A673 (cell line): ENCODE results near the gene TIGD6. TPM values are rescaled to one million over a fixed set of nuclear protein-coding genes. Genes with fewer than 3 reads are reported as not detected.

Experiments
- BruUV-seq: library from RNA; stranded (reverse); fragments of 400-500 nt; replicated peaks from 2 replicates; lab custom pipeline; 2021; lab: Mats Ljungman, UMichigan
- CTCF ChIA-PET: fragments of 300-600 bp; sonication (Branson Sonifier 250); formaldehyde crosslinking; loops from one replicate; lab custom pipeline; 2022; ENCODE audit warnings: antibody characterized with exemption; lab: Charles Lee
- POLR2A ChIA-PET: fragments of 300-600 bp; sonication (Branson Sonifier 250); formaldehyde crosslinking; loops from one replicate; lab custom pipeline; 2022; ENCODE audit warnings: antibody characterized with exemption; ENCODE audit not compliant: low non-redundant PET; lab: Charles Lee
- DNase-seq: peaks from one replicate; pipeline ENCODE4 v3.0.0-alpha.2; 2015; ENCODE audit warnings: low spot score
- H3K27ac ChIP-seq: fragments of 200-600 bp; sonication (generic); 2 replicates; pipeline ENCODE4 v1.5.1; 2016; ENCODE audit warnings: mixed run types, low read depth, mild to moderate bottlenecking, mixed read lengths, antibody characterized with exemption, low read length; ENCODE audit not compliant: poor library complexity, severe bottlenecking
- H3K27me3 ChIP-seq: fragments of 200-600 bp; sonication (generic); replicated peaks from 2 replicates; pipeline ENCODE4 v1.6.1; 2017; ENCODE audit warnings: mixed run types, low read depth, mild to moderate bottlenecking, mixed read lengths, antibody characterized with exemption, low read length; ENCODE audit not compliant: insufficient read depth, poor library complexity
- H3K36me3 ChIP-seq: fragments of 200-600 bp; sonication (generic); 2 replicates; pipeline ENCODE4 v1.6.1; 2016; ENCODE audit warnings: mixed run types, mild to moderate bottlenecking, mixed read lengths, antibody characterized with exemption, low read length; ENCODE audit not compliant: insufficient read depth, poor library complexity, severe bottlenecking
- H3K4me1 ChIP-seq: fragments of 200-600 bp; sonication (generic); 2 replicates; pipeline ENCODE4 v1.6.1; 2017; ENCODE audit warnings: mixed run types, mild to moderate bottlenecking, mixed read lengths, antibody characterized with exemption, low read length; ENCODE audit not compliant: insufficient read depth, poor library complexity, severe bottlenecking
- H3K4me3 ChIP-seq: fragments of 200-600 bp; sonication (generic); 2 replicates; pipeline ENCODE4 v1.5.1; 2016; ENCODE audit warnings: low read depth, mixed run types, mild to moderate bottlenecking, mixed read lengths, low read length; ENCODE audit not compliant: poor library complexity, severe bottlenecking
- H3K9me3 ChIP-seq: fragments of 200-600 bp; sonication (generic); 2 replicates; pipeline ENCODE4 v1.6.1; 2016; ENCODE audit warnings: mixed run types, low read depth, mild to moderate bottlenecking, mixed read lengths, antibody characterized with exemption, low read length; ENCODE audit not compliant: poor library complexity, severe bottlenecking
- EZH2 ChIP-seq: fragments of 200-600 bp; sonication (generic); IDR thresholded peaks from 2 replicates; pipeline ENCODE4 v1.6.1; 2017; ENCODE audit warnings: borderline replicate concordance, low read depth, mild to moderate bottlenecking, mixed read lengths, antibody characterized with exemption, low read length; ENCODE audit not compliant: poor library complexity, severe bottlenecking
- intact Hi-C: fragments of 100-400 bp; cut with micrococcal nuclease; formaldehyde crosslinking; loops from one replicate; pipeline ENCODE4 v1.10.0; 2022; ENCODE audit not compliant: unreplicated experiment
- total RNA-seq: library from RNA; stranded (reverse); gene quantifications from 2 replicates; pipeline ENCODE4 v1.2.3, GENCODE V29; 2021
- TF ChIP-seq, protein P1 (sequence below): fragments of 300-800, 200-600 bp; sonication (generic); conservative IDR thresholded peaks from 2 replicates; pipeline ENCODE4 v1.5.1; 2017; ENCODE audit warnings: low read depth, mild to moderate bottlenecking, antibody characterized with exemption, low read length, moderate library complexity, mixed read lengths

Gene TIGD6
- total RNA-seq, 1 experiment from 2014 or later, result 7.5 TPM

DNA sequence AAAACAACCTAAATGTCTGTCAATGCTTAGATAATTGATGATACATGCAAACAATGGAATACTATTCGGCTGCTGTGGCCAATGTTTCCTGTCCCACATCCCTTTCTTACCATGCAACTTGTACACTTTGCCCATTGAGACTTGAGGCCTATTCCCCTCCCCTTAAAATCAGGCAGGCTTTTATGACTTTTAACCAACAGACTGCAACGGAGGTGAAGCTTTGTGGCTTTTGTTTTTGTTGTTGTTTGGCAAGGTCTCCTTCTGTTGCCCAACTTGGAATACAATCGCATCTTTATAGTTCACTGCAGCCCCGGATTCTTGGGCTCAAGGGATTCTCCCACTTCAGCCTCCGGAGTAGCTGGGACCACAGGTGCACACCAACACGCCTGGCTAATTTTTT lies 45.7 kb downstream of the TIGD6 start:
- peaks cover 10% of the 10 kb centered on the region for H3K4me1 ChIP-seq
- ChIA-PET POLR2A (no interaction called here), CTCF (no interaction called here)
- no peak overlapping the region for H3K27ac ChIP-seq
- TF ChIP-seq, protein P1, sequence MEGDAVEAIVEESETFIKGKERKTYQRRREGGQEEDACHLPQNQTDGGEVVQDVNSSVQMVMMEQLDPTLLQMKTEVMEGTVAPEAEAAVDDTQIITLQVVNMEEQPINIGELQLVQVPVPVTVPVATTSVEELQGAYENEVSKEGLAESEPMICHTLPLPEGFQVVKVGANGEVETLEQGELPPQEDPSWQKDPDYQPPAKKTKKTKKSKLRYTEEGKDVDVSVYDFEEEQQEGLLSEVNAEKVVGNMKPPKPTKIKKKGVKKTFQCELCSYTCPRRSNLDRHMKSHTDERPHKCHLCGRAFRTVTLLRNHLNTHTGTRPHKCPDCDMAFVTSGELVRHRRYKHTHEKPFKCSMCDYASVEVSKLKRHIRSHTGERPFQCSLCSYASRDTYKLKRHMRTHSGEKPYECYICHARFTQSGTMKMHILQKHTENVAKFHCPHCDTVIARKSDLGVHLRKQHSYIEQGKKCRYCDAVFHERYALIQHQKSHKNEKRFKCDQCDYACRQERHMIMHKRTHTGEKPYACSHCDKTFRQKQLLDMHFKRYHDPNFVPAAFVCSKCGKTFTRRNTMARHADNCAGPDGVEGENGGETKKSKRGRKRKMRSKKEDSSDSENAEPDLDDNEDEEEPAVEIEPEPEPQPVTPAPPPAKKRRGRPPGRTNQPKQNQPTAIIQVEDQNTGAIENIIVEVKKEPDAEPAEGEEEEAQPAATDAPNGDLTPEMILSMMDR, result no peak
- TF ChIP-seq EZH2, result no peak
- H3K27me3 ChIP-seq, result no peaks in the 10 kb centered on the region
- intact Hi-C loops, result no loop called here
- BruUV-seq, result no TSS peak
- no peaks in the 10 kb centered on the region for H3K36me3 ChIP-seq
- no peak for DNase-seq
- no peak overlapping the region for H3K4me3 ChIP-seq
- H3K9me3 ChIP-seq, result no peaks in the 10 kb centered on the region

- TF ChIP-seq, protein P1, result no peak
- no peak for TF ChIP-seq EZH2
- H3K4me3 ChIP-seq, result no peak overlapping the region
- H3K27me3 ChIP-seq, result no peaks in the 10 kb centered on the region
- ChIA-PET POLR2A (no interaction called here), CTCF (no interaction called here)
- no peak overlapping the region for H3K27ac ChIP-seq
- no peak for DNase-seq
- H3K9me3 ChIP-seq, result no peaks in the 10 kb centered on the region
- BruUV-seq, result no TSS peak
- H3K4me1 ChIP-seq, result no peaks in the 10 kb centered on the region
- intact Hi-C loops, result no loop called here
- H3K36me3 ChIP-seq, result no peaks in the 10 kb centered on the region
Measured at GRCh38 chr5:149953436-149954121, 46.9 kb downstream of the TIGD6 start.

DNA sequence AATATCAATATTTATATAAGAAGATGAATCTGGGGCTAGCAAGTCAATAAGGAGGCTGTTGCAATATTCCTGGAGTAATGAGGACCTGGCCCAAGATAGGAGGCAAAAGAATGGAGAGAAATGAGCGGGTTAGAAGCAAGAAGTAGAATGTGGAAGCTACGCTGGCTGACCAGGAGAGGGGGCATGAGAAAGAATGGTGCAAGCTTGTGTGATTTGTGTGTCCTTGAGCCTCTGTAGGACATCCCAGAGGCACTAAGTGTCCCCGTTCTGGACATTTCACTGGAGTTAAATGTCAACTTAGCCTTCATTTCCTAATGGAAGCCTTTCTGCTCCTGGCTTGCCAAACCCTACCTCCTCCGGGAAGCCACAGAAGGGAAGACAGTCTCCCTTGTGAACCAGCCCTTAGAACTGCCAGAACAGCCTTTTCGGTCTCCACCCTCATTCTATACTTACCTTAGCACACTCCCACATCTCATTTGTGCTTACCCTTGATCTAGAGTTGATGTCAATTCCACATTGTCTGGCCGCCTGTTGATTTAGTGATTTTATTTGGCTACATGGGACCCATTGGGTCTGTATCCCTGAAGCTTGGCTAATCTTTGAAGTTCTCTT lies 49.2 kb downstream of the TIGD6 start:
- TF ChIP-seq EZH2, result no peak
- TF ChIP-seq, protein P1, result 0 out of 2 replicates have a peak, but pooled peaks have one; percentile 19

More for the DNA sequence above, 49.2 kb downstream of the TIGD6 start:
- H3K9me3 ChIP-seq, result no peaks in the 10 kb centered on the region
- BruUV-seq, result no TSS peak
- CTCF ChIA-PET, result no interaction called here
- no peak overlapping the region for H3K4me3 ChIP-seq
- H3K27ac ChIP-seq, result no peak overlapping the region
- no peaks in the 10 kb centered on the region for H3K27me3 ChIP-seq
- H3K4me1 ChIP-seq, result no peaks in the 10 kb centered on the region
- intact Hi-C loops, result no loop called here
- no peak for DNase-seq
- no peaks in the 10 kb centered on the region for H3K36me3 ChIP-seq
- POLR2A ChIA-PET, result no interaction called here
